VCaP (cell line): ENCODE data around the gene ZG16.
"Not testable (repeated sequence)": the region's sequence is repeated elsewhere in the genome, so short reads cannot be mapped to it uniquely, and the experiment has no call there.

Experiments used
- H3K27ac ChIP-seq: fragments of 450-650 bp; 2 replicates; pipeline ENCODE4 v1.5.1; 2017
- TF ChIP-seq, protein P1 (sequence below): fragments of 450-650 bp; conservative IDR thresholded peaks from 2 replicates; pipeline ENCODE4 v1.5.1; 2017; ENCODE audit warnings: mild to moderate bottlenecking, moderate library complexity

ZG16 gene

GRCh38 chr16:29745121-29745852 is 32.8 kb upstream of the ZG16 start:
- H3K27ac ChIP-seq = peak overlapping the region; percentile 98; the same call in 1 of the 2 replicates
- TF ChIP-seq, protein P1, sequence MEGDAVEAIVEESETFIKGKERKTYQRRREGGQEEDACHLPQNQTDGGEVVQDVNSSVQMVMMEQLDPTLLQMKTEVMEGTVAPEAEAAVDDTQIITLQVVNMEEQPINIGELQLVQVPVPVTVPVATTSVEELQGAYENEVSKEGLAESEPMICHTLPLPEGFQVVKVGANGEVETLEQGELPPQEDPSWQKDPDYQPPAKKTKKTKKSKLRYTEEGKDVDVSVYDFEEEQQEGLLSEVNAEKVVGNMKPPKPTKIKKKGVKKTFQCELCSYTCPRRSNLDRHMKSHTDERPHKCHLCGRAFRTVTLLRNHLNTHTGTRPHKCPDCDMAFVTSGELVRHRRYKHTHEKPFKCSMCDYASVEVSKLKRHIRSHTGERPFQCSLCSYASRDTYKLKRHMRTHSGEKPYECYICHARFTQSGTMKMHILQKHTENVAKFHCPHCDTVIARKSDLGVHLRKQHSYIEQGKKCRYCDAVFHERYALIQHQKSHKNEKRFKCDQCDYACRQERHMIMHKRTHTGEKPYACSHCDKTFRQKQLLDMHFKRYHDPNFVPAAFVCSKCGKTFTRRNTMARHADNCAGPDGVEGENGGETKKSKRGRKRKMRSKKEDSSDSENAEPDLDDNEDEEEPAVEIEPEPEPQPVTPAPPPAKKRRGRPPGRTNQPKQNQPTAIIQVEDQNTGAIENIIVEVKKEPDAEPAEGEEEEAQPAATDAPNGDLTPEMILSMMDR = no peak

GRCh38 chr16:29745853-29746345 is 32.2 kb upstream of the ZG16 start, which contains the start of gene C16orf54:
C16orf54 (minus strand) TSS chr16:29745990; CDS start chr16:29744951, 1,039 bp downstream.
- TF ChIP-seq, protein P1 = no peak
- peak within 1 kb of the TSS; percentile 98 for H3K27ac ChIP-seq

GRCh38 chr16:29746518-29746917 is 31.5 kb upstream of the ZG16 start:
- H3K27ac ChIP-seq = not testable (repeated sequence)

GRCh38 chr16:29747947-29748759 is 29.9 kb upstream of the ZG16 start:
- TF ChIP-seq, protein P1 = no peak
- H3K27ac ChIP-seq = no peak overlapping the region

DNA sequence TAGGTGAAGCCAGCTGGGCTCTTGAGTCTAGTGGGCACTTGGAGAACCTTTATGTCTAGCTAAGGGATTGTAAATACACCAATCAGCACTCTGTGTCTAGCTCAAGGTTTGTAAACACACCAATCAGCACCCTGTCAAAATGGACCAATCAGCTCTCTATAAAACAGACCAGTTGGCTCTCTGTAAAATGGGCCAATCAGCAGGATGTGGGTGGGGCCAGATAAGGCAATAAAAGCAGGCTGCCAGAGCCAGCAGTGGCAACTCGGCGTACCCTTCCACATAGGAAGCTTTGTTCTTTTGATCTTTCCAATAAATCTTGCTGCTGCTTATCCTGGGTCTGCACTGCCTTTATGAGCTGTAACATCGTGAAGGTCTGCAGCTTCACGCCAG is 29.3 kb upstream of the ZG16 start:
- H3K27ac ChIP-seq = not testable (repeated sequence)

- no peak overlapping the region for H3K27ac ChIP-seq
- TF ChIP-seq, protein P1 = no peak
Measured at GRCh38 chr16:29753516-29753915, 24.5 kb upstream of the ZG16 start.

DNA sequence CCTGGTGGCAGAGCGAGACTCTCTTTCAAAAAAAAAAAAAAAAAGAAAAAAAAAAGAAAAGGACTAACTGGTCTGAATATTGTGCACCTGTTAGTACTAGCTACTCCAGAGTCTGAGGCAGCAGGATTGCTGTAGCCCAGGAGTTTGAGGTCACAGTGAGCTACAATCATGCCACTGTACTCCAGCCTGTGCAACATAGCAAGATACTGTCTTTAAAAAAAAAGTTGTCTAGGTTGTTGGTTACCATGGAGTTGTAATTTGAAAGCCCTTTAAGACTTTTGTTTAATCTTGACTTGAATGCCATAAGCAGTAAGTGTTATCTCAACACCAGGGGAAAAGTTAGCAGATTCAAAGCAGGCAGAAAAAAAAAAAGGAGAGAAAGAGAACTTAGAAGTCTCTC is 21.4 kb upstream of the ZG16 start:
- H3K27ac ChIP-seq = no peak overlapping the region
- TF ChIP-seq, protein P1 = no peak

GRCh38 chr16:29757086-29757485 is 21.0 kb upstream of the ZG16 start:
- H3K27ac ChIP-seq = not testable (repeated sequence)

- no peak overlapping the region for H3K27ac ChIP-seq
- TF ChIP-seq, protein P1 = no peak
Measured at GRCh38 chr16:29757950-29758466, 20.0 kb upstream of the ZG16 start.
